Common myeloid progenitor, CD34-positive (primary cell): ENCODE data around the gene INPP4B.
"Not testable (repeated sequence)": the region's sequence is repeated elsewhere in the genome, so short reads cannot be mapped to it uniquely, and the experiment has no call there.

ENCODE experiments used
- CTCF ChIA-PET: fragments of 350-600 bp; sonication (Branson Sonifier 250); formaldehyde crosslinking; loops from one replicate; lab custom pipeline; 2021; ENCODE audit warnings: antibody characterized with exemption; lab: Charles Lee
- POLR2A ChIA-PET: fragments of 350-600 bp; sonication (Branson Sonifier 250); formaldehyde crosslinking; loops from one replicate; lab custom pipeline; 2021; ENCODE audit warnings: antibody characterized with exemption; lab: Charles Lee
- DNase-seq, 3 donors: peaks; one replicate each; pipeline versions ENCODE4 v3.0.0 to v3.0.0-alpha.2; 2013
- H3K27ac ChIP-seq, 2 experiments: 1 replicate in 1 of 2; 2 replicates in 1 of 2; pipeline ENCODE4 v1.7.0; 2013; ENCODE audit warnings: inconsistent platforms in 2 of 2, low read length in 2 of 2, mild to moderate bottlenecking in 2 of 2, low read depth in 1 of 2, moderate library complexity in 1 of 2; ENCODE audit not compliant: severe bottlenecking in 2 of 2, insufficient read depth in 1 of 2, poor library complexity in 1 of 2
- H3K27me3 ChIP-seq, 5 experiments: replicated peaks in 2 of 5; 1 replicate in 3 of 5; 2 replicates in 2 of 5; pipeline versions ENCODE4 v1.6.1 to v1.7.0; 2013; ENCODE audit warnings: low read length in 4 of 5, mild to moderate bottlenecking in 2 of 5, moderate library complexity in 2 of 5, inconsistent platforms in 1 of 5; ENCODE audit not compliant: insufficient read depth in 5 of 5, control insufficient read depth in 4 of 5
- H3K36me3 ChIP-seq, 4 experiments: 1 replicate in 2 of 4; 2 replicates in 2 of 4; pipeline versions ENCODE4 v1.6.1 to v1.7.0; 2013; ENCODE audit warnings: low read length in 3 of 4, control low read depth in 1 of 4, mild to moderate bottlenecking in 1 of 4; ENCODE audit not compliant: control insufficient read depth in 4 of 4, insufficient read depth in 4 of 4
- H3K4me1 ChIP-seq, 4 experiments: 1 replicate in 3 of 4; 2 replicates in 1 of 4; pipeline versions ENCODE4 v1.6.1 to v1.7.1; 2013; ENCODE audit warnings: low read length in 3 of 4, mild to moderate bottlenecking in 3 of 4, control low read depth in 1 of 4, inconsistent platforms in 1 of 4, moderate library complexity in 1 of 4; ENCODE audit not compliant: control insufficient read depth in 4 of 4, insufficient read depth in 4 of 4; ENCODE audit errors: control extremely low read depth in 1 of 4
- H3K4me3 ChIP-seq, 7 experiments: 1 replicate in 4 of 7; 2 replicates in 3 of 7; pipeline versions ENCODE4 v1.5.1 to v1.7.0; 2013; ENCODE audit warnings: mild to moderate bottlenecking in 7 of 7, low read length in 6 of 7, moderate library complexity in 6 of 7, inconsistent platforms in 2 of 7, low read depth in 2 of 7, control low read depth in 1 of 7; ENCODE audit not compliant: insufficient read depth in 4 of 7, control insufficient read depth in 1 of 7; ENCODE audit errors: extremely low read depth in 1 of 7
- H3K9me3 ChIP-seq, 5 experiments: 1 replicate in 4 of 5; 2 replicates in 1 of 5; pipeline versions ENCODE4 v1.6.1 to v1.7.1; 2013; ENCODE audit warnings: low read length in 4 of 5, mild to moderate bottlenecking in 2 of 5, inconsistent platforms in 1 of 5, low read depth in 1 of 5, moderate library complexity in 1 of 5; ENCODE audit not compliant: control insufficient read depth in 4 of 5, insufficient read depth in 2 of 5; ENCODE audit errors: control extremely low read depth in 1 of 5
- WGBS: methylation state at CpG from one replicate; pipeline ENCODE4 v1.1.5; 2013; ENCODE audit not compliant: insufficient coverage; 5-methylcytosine and 5-hydroxymethylcytosine counted together

Gene INPP4B

GRCh38 chr4:142079959-142080358 is 766.1 kb downstream of the INPP4B start:
- CTCF ChIA-PET, result no interaction called here
- no peak for DNase-seq
- H3K27me3 ChIP-seq, result no peaks in the 10 kb centered on the region
- H3K36me3 ChIP-seq, result peaks cover 2 to 12% (median 6%) of the 10 kb centered on the region in 4 experiments
- no peaks in the 10 kb centered on the region for H3K9me3 ChIP-seq
- POLR2A ChIA-PET, result no interaction called here
- WGBS, result no CpG with 5 or more reads among the region's 1 CpG
- H3K4me1 ChIP-seq, result no peaks in the 10 kb centered on the region
- no peak overlapping the region for H3K4me3 ChIP-seq
- H3K27ac ChIP-seq, result no peak overlapping the region

DNA sequence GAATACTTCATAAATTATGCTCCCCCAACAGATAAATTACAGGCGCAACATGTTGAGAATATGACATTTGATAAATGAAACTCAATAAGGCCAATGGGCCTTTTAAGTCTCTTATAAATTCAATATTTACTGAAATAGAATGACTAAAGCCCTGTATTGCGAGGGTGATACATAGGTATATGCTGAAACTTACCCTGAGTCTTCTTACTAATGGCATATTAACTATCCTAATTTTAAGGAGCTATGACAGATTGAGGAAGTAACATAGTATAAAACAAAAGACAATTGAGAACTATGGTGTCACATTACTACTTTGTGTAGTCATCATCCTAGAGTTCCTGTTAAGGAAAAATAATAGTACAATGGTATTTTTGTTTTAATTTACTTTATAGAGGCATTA is 769.1 kb downstream of the INPP4B start:
- Histone ChIP-seq H3K4me3 (no peak overlapping the region), H3K27me3 (no peaks in the 10 kb centered on the region), H3K4me1 (no peaks in the 10 kb centered on the region), H3K9me3 (no peaks in the 10 kb centered on the region), H3K36me3 (peaks cover 0 to 9% (median 5%) of the 10 kb centered on the region in 4 experiments), H3K27ac (no peak overlapping the region)
- POLR2A ChIA-PET, result no interaction called here
- WGBS, result no CpG with 5 or more reads among the region's 2 CpGs
- CTCF ChIA-PET, result no interaction called here
- peak in 1 of 3 donors; percentile 5 for DNase-seq

GRCh38 chr4:142068304-142068703 is 777.8 kb downstream of the INPP4B start:
- POLR2A ChIA-PET, H3K27ac ChIP-seq: not testable (repeated sequence)
- 100% methylated on average over 1 of the region's 2 CpGs for WGBS

DNA sequence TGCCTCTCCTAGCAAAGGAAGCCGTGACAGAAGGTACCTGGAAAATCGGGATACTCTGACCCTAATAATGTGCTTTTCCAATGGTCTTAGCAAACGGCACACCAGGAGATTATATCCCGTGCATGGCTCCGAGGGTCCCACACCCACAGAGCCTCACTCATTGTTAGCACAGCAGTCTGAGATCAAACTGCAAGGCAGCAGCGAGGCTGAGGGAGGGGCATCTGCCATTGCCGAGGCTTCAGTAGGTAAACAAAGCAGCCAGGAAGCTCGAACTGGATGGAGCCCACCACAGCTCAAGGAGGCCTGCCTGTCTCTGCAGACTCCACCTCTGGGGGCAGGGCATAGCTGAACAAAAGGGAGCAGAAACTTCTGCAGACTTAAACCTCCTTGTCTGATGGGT is 779.5 kb downstream of the INPP4B start:
- H3K27ac ChIP-seq, POLR2A ChIA-PET, H3K27me3 ChIP-seq, H3K4me1 ChIP-seq, H3K4me3 ChIP-seq, CTCF ChIA-PET, H3K9me3 ChIP-seq, DNase-seq: not testable (repeated sequence)
- peaks cover 0 to 18% (median 6%) of the 10 kb centered on the region in 4 experiments for H3K36me3 ChIP-seq
- 100% methylated on average over 8 of the region's 8 CpGs for WGBS

More at GRCh38 chr4:142068304-142068703, 777.8 kb downstream of the INPP4B start:
- H3K36me3 ChIP-seq, result peaks cover 0 to 14% (median 5%) of the 10 kb centered on the region in 4 experiments
- H3K9me3 ChIP-seq, H3K4me1 ChIP-seq, H3K27me3 ChIP-seq, DNase-seq, CTCF ChIA-PET, H3K4me3 ChIP-seq: not testable (repeated sequence)

DNA sequence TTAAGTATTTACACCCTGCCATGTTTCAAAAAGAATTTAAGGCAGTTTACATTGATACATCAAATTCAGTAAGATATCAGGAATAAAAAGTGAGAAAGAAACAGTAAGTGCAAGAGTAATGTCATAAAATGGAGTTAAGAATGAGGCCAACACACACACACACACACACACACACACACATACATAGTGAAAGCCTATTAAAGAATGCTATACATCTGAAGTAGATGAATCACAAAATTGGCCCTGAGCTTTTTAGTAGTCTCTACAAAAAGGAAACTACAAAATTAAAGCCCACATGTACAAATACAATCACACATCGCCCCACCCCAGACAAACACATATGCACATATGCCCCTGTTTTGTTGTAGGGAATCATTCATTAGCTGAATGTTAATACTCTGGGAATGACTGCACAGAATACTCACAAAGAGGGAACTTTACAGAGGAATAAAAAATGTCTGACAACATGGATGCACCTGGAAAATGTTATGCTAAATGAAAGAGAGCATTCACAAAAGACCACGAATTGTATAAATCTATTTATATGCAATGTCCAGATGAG is 780.9 kb downstream of the INPP4B start:
- no peaks in the 10 kb centered on the region for H3K27me3 ChIP-seq
- H3K27ac ChIP-seq, result no peak overlapping the region
- CTCF ChIA-PET, result interaction anchor here (1.5 kb wide), 1 partner anchor 19 kb away, joined by 5 read pairs; no protein-coding TSS in a partner anchor
- no peak for DNase-seq
- H3K4me1 ChIP-seq, result no peaks in the 10 kb centered on the region
- 100% methylated on average over 1 of the region's 2 CpGs for WGBS
- peaks cover 0 to 18% (median 6%) of the 10 kb centered on the region in 4 experiments for H3K36me3 ChIP-seq
- POLR2A ChIA-PET, result no interaction called here
- H3K9me3 ChIP-seq, result peaks cover 0 to 8% (median 3%) of the 10 kb centered on the region in 5 experiments
- H3K4me3 ChIP-seq, result no peak overlapping the region

GRCh38 chr4:142064181-142064580 is 781.9 kb downstream of the INPP4B start:
- DNase-seq, result no peak
- Histone ChIP-seq H3K27me3 (no peaks in the 10 kb centered on the region), H3K36me3 (peaks cover 0 to 18% (median 6%) of the 10 kb centered on the region in 4 experiments), H3K27ac (no peak overlapping the region), H3K4me1 (no peaks in the 10 kb centered on the region), H3K4me3 (no peak overlapping the region), H3K9me3 (peaks cover 0 to 8% (median 3%) of the 10 kb centered on the region in 5 experiments)
- CTCF ChIA-PET, result interaction anchor here (1.5 kb wide), 1 partner anchor 18 kb away, joined by 5 read pairs; no protein-coding TSS in a partner anchor
- POLR2A ChIA-PET, result no interaction called here
- no CpG with 5 or more reads among the region's 1 CpG for WGBS

DNA sequence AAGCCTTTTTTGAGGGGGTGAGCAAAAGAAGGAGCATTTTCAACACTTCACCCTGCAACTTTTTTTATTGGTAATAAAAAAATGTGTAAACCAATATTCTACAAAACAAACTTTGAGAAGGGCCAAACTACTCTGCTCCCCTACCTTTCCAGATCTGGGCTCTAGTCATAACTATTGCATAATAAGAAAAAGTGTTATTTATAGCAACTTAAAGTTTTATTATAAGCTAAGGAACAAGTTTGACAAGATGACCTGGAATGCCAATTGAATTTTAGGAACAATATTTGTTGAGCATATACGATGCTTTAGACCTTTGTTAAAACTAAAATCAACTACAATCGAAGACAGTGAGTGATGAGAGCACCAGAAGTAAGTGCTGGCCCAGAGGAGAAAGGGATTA is 800.1 kb downstream of the INPP4B start:
- peaks cover 0 to under 1% (median 0%) of the 10 kb centered on the region in 4 experiments for H3K4me1 ChIP-seq
- H3K9me3 ChIP-seq, result no peaks in the 10 kb centered on the region
- ChIA-PET CTCF (interaction anchor here (1.5 kb wide), 1 partner anchor 19 kb away, joined by 5 read pairs; no protein-coding TSS in a partner anchor), POLR2A (no interaction called here)
- H3K27me3 ChIP-seq, result no peaks in the 10 kb centered on the region
- H3K27ac ChIP-seq, result no peak overlapping the region
- no peak for DNase-seq
- no peaks in the 10 kb centered on the region for H3K36me3 ChIP-seq
- WGBS, result 100% methylated on average over 1 of the region's 2 CpGs
- no peak overlapping the region for H3K4me3 ChIP-seq
